IPS-15b (cell line): ENCODE measurements around the gene RPL28.

Experiments used
- H3K27me3 ChIP-seq: one replicate; pipeline ENCODE4 v1.6.1; 2013; ENCODE audit warnings: low read length; ENCODE audit not compliant: control insufficient read depth, insufficient read depth
- H3K36me3 ChIP-seq: one replicate; pipeline ENCODE4 v1.6.1; 2013; ENCODE audit warnings: low read length; ENCODE audit not compliant: control insufficient read depth, insufficient read depth
- H3K4me1 ChIP-seq: one replicate; pipeline ENCODE4 v1.6.1; 2013; ENCODE audit warnings: mild to moderate bottlenecking, low read length; ENCODE audit not compliant: control insufficient read depth, insufficient read depth
- H3K4me3 ChIP-seq: one replicate; pipeline ENCODE4 v1.5.1; 2013; ENCODE audit warnings: low read depth, low read length
- H3K9ac ChIP-seq: one replicate; pipeline ENCODE4 v1.6.1; 2013; ENCODE audit warnings: low read depth, mild to moderate bottlenecking, low read length
- H3K9me3 ChIP-seq: one replicate; pipeline ENCODE4 v1.6.1; 2013; ENCODE audit warnings: mild to moderate bottlenecking, low read length; ENCODE audit not compliant: control insufficient read depth, insufficient read depth

Gene RPL28

GRCh38 chr19:55432241-55432959 lies 46.7 kb downstream of the RPL28 start:
- H3K9ac ChIP-seq, result no peak overlapping the region
- H3K9me3 ChIP-seq, result no peaks in the 10 kb centered on the region
- H3K36me3 ChIP-seq, result no peaks in the 10 kb centered on the region
- H3K4me3 ChIP-seq, result no peak overlapping the region
- no peaks in the 10 kb centered on the region for H3K4me1 ChIP-seq
- H3K27me3 ChIP-seq, result peaks cover 3% of the 10 kb centered on the region

GRCh38 chr19:55433292-55433691 lies 47.6 kb downstream of the RPL28 start:
- Histone ChIP-seq H3K36me3 (no peaks in the 10 kb centered on the region), H3K9ac (no peak overlapping the region), H3K4me1 (no peaks in the 10 kb centered on the region), H3K27me3 (peaks cover 6% of the 10 kb centered on the region), H3K9me3 (no peaks in the 10 kb centered on the region), H3K4me3 (no peak overlapping the region)

- H3K9ac ChIP-seq, result no peak overlapping the region
- no peaks in the 10 kb centered on the region for H3K9me3 ChIP-seq
- no peak overlapping the region for H3K4me3 ChIP-seq
- H3K27me3 ChIP-seq, result peaks cover 18% of the 10 kb centered on the region
- H3K36me3 ChIP-seq, result no peaks in the 10 kb centered on the region
- no peaks in the 10 kb centered on the region for H3K4me1 ChIP-seq
Measured at GRCh38 chr19:55434356-55434919, 48.7 kb downstream of the RPL28 start.

DNA sequence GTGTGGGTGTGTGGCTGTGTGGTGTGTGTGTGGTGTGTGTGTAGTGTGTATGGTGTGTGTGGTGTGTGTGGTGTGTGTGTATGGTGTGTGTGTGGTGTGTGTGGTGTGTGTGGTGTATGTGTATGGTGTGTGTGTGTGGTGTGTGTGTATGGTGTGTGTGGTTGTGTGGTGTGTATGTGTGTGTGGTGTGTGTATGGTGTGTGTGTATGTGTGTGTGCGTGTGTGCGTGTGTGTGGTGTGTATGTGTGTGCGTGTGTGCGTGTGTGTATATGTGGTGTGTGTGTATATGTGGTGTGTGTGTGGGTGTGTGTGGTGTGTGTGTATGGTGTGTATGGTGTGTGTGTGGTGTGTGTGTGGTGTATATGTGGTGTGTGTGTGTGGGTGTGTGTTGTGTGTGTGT lies 49.3 kb downstream of the RPL28 start:
- Histone ChIP-seq H3K27me3 (peaks cover 23% of the 10 kb centered on the region), H3K4me1 (no peaks in the 10 kb centered on the region), H3K36me3 (no peaks in the 10 kb centered on the region), H3K9me3 (no peaks in the 10 kb centered on the region), H3K9ac (no peak overlapping the region), H3K4me3 (no peak overlapping the region)

DNA sequence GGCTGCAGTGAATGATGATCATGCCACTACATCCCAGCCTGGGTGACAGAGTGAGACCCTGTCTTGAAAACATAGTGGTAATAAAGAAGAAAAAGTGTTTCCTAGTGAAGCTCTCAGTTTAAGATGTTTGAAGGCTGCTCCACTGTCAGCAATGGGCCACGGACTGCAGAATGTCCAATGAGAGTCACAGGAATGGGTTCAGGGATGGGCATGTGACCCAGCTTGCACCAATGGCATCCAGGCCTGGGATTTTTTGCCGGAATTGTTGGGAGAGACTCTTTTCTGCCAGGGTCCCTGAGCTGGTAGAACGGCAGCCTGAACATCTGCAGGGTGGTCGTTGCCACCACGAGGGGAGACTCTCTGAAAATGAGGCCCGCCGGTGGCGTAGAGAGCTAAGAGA lies 51.1 kb downstream of the RPL28 start:
- Histone ChIP-seq H3K4me3 (no peak overlapping the region), H3K9ac (no peak overlapping the region), H3K9me3 (no peaks in the 10 kb centered on the region), H3K36me3 (no peaks in the 10 kb centered on the region), H3K4me1 (peaks cover 6% of the 10 kb centered on the region), H3K27me3 (peaks cover 37% of the 10 kb centered on the region)

GRCh38 chr19:55437410-55437809 lies 51.7 kb downstream of the RPL28 start:
- Histone ChIP-seq H3K36me3 (no peaks in the 10 kb centered on the region), H3K9ac (no peak overlapping the region), H3K4me1 (peaks cover 6% of the 10 kb centered on the region), H3K4me3 (no peak overlapping the region), H3K9me3 (no peaks in the 10 kb centered on the region), H3K27me3 (peaks cover 36% of the 10 kb centered on the region)

DNA sequence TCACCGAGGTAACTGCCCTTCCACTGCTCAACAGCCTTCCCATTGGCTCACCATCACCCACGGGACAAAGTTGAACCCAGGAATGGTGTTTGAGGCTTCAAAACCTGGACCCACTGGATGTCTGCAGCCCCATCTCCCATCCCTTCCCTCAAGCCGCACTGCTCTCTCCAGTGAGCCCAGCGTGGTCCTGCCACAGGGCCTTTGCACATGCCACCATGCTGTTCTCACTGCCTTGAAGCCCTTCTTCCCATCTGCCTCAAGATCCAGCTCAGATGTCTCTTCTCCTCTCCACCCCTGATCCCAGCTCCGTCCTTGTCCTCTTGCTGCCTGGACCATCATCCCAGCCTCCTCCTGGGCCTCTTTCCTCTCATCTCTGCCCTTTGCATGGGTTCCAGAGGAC lies 53.3 kb downstream of the RPL28 start:
- H3K36me3 ChIP-seq, result no peaks in the 10 kb centered on the region
- H3K4me3 ChIP-seq, result no peak overlapping the region
- H3K4me1 ChIP-seq, result peaks cover 6% of the 10 kb centered on the region
- no peaks in the 10 kb centered on the region for H3K9me3 ChIP-seq
- no peak overlapping the region for H3K9ac ChIP-seq
- peaks cover 49% of the 10 kb centered on the region for H3K27me3 ChIP-seq

- Histone ChIP-seq H3K9me3 (no peaks in the 10 kb centered on the region), H3K9ac (no peak overlapping the region), H3K36me3 (no peaks in the 10 kb centered on the region), H3K27me3 (peaks cover 64% of the 10 kb centered on the region), H3K4me3 (peak overlapping the region; percentile 77), H3K4me1 (peaks cover 6% of the 10 kb centered on the region)
Measured at GRCh38 chr19:55440411-55441105, 54.8 kb downstream of the RPL28 start.

DNA sequence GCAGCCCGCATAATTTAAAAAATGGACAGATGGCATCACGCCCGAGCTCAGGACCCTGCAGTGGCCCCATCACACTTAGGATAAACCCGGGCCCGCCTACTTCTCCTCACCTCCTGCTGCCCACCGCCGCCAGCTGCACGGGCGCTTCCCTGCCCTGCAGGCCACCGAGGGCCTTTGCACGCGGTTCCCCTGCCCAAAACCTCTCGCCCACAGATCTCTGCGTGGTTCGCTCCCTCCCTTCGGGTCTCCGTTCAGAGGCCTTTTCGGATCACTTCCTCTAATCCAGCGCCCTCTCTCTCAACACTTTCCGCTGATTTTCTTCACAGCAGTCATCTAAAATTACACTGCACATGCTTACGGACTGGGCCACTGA lies 55.6 kb downstream of the RPL28 start:
- peak overlapping the region; percentile 77 for H3K4me3 ChIP-seq
- no peaks in the 10 kb centered on the region for H3K9me3 ChIP-seq
- H3K4me1 ChIP-seq, result peaks cover 6% of the 10 kb centered on the region
- H3K27me3 ChIP-seq, result peaks cover 69% of the 10 kb centered on the region
- H3K36me3 ChIP-seq, result no peaks in the 10 kb centered on the region
- H3K9ac ChIP-seq, result no peak overlapping the region

GRCh38 chr19:55441692-55442321 lies 56.1 kb downstream of the RPL28 start:
- H3K4me3 ChIP-seq, result peak overlapping the region; percentile 77
- H3K27me3 ChIP-seq, result peaks cover 74% of the 10 kb centered on the region
- H3K9ac ChIP-seq, result no peak overlapping the region
- no peaks in the 10 kb centered on the region for H3K36me3 ChIP-seq
- H3K4me1 ChIP-seq, result peaks cover 6% of the 10 kb centered on the region
- H3K9me3 ChIP-seq, result no peaks in the 10 kb centered on the region

DNA sequence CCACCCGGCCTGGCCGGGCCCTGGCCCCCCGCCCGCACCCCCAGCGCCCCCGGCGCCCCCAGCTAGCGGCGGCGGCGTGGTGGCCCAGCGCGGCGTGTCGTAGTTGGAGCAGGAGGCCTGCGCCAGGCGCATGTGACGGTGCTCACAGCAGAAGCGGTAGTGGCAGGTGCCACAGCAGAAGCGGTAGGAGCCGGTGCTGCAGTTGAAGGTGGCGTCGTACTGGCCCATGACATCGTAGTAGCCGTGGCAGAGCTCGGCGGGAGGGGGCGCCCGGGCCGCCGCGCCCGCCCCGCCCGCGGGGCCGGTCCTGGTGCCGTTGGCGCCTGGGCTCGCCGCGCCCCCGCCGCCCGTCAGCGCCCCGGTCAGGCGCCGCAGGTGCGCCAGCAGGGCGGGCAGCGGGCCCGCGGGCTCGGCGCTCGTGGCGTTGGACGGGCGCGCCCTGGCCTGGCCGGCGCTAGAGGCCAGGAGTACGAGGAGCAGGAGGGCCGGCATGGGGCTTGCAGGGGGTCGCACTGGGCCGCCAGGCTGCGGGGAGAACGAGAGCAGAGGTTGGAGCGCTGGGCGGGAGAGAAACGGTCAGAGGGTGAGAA lies 56.7 kb downstream of the RPL28 start:
- no peaks in the 10 kb centered on the region for H3K36me3 ChIP-seq
- peaks cover 6% of the 10 kb centered on the region for H3K4me1 ChIP-seq
- H3K9me3 ChIP-seq, result no peaks in the 10 kb centered on the region
- H3K4me3 ChIP-seq, result peak overlapping the region; percentile 49
- no peak overlapping the region for H3K9ac ChIP-seq
- peaks cover 81% of the 10 kb centered on the region for H3K27me3 ChIP-seq
